Measurements from ENCODE around the gene IL16. TPM values are rescaled to one million over a fixed set of nuclear protein-coding genes. Genes with fewer than 3 reads are reported as not detected.

Gene IL16
- total RNA-seq, 2 donors from 2014 or later, result 11.1 to 17.1 TPM

GRCh38 chr15:81255315-81255957, 58.8 kb downstream of the IL16 start:
- Histone ChIP-seq H3K9me3 (no peaks in the 10 kb centered on the region), H3K27ac (no peak overlapping the region), H3K36me3 (no peaks in the 10 kb centered on the region), H3K4me3 (no peak overlapping the region), H3K27me3 (replicated peaks; ENCODE audit: insufficient read depth) (no peaks in the 10 kb centered on the region), H3K4me1 (ENCODE audit: control insufficient read depth in 1 of 2, low read depth in 2 of 2) (no peaks in the 10 kb centered on the region)
- TF ChIP-seq CTCF (IDR thresholded peaks at IDR 0.05), result no peak
- no peak for DNase-seq (ENCODE audit: low spot score)
- ATAC-seq (ENCODE audit: insufficient number of reproducible peaks, low FRiP score, low read depth), result no peak

- H3K4me3 ChIP-seq, result no peak overlapping the region
- H3K36me3 ChIP-seq, result no peaks in the 10 kb centered on the region
- DNase-seq (ENCODE audit: low spot score) (no peak), ATAC-seq (ENCODE audit: insufficient number of reproducible peaks, low FRiP score, low read depth) (no peak)
- TF ChIP-seq CTCF (IDR thresholded peaks at IDR 0.05), result no peak
- no peaks in the 10 kb centered on the region for H3K27me3 ChIP-seq (replicated peaks; ENCODE audit: insufficient read depth)
- no peaks in the 10 kb centered on the region for H3K4me1 ChIP-seq (ENCODE audit: control insufficient read depth in 1 of 2, low read depth in 2 of 2)
- H3K27ac ChIP-seq, result no peak overlapping the region
- no peaks in the 10 kb centered on the region for H3K9me3 ChIP-seq
Measured at GRCh38 chr15:81255958-81256320, 59.3 kb downstream of the IL16 start.

GRCh38 chr15:81256916-81257315, 60.2 kb downstream of the IL16 start:
- DNase-seq (ENCODE audit: low spot score), result no peak
- Histone ChIP-seq H3K4me1 (ENCODE audit: control insufficient read depth in 1 of 2, low read depth in 2 of 2) (no peaks in the 10 kb centered on the region), H3K36me3 (no peaks in the 10 kb centered on the region), H3K27ac (no peak overlapping the region), H3K4me3 (no peak overlapping the region), H3K27me3 (replicated peaks; ENCODE audit: insufficient read depth) (no peaks in the 10 kb centered on the region), H3K9me3 (no peaks in the 10 kb centered on the region)
- no peak for ATAC-seq (ENCODE audit: insufficient number of reproducible peaks, low FRiP score, low read depth)
- TF ChIP-seq CTCF (IDR thresholded peaks at IDR 0.05), result no peak

- Histone ChIP-seq H3K9me3 (no peaks in the 10 kb centered on the region), H3K4me3 (no peak overlapping the region), H3K27ac (no peak overlapping the region), H3K36me3 (no peaks in the 10 kb centered on the region), H3K4me1 (ENCODE audit: control insufficient read depth in 1 of 2, low read depth in 2 of 2) (no peaks in the 10 kb centered on the region), H3K27me3 (replicated peaks; ENCODE audit: insufficient read depth) (no peaks in the 10 kb centered on the region)
- no peak for TF ChIP-seq CTCF (IDR thresholded peaks at IDR 0.05)
- ATAC-seq (ENCODE audit: insufficient number of reproducible peaks, low FRiP score, low read depth) (no peak), DNase-seq (ENCODE audit: low spot score) (no peak)
Measured at GRCh38 chr15:81257435-81257834, 60.8 kb downstream of the IL16 start.

- no peak overlapping the region for H3K27ac ChIP-seq
- no peaks in the 10 kb centered on the region for H3K9me3 ChIP-seq
- DNase-seq (ENCODE audit: low spot score) (no peak), ATAC-seq (ENCODE audit: insufficient number of reproducible peaks, low FRiP score, low read depth) (no peak)
- H3K36me3 ChIP-seq, result no peaks in the 10 kb centered on the region
- TF ChIP-seq CTCF (IDR thresholded peaks at IDR 0.05), result no peak
- H3K4me3 ChIP-seq, result no peak overlapping the region
- H3K27me3 ChIP-seq (replicated peaks; ENCODE audit: insufficient read depth), result no peaks in the 10 kb centered on the region
- H3K4me1 ChIP-seq (ENCODE audit: control insufficient read depth in 1 of 2, low read depth in 2 of 2), result no peaks in the 10 kb centered on the region
Measured at GRCh38 chr15:81258455-81258854, 61.8 kb downstream of the IL16 start.
